Measurements from ENCODE around the gene ARHGEF39. TPM values are rescaled to one million over a fixed set of nuclear protein-coding genes. Genes with fewer than 3 reads are reported as not detected.

Gene ARHGEF39
- polyA plus RNA-seq, 3 donors = 0.13 to 0.53 (median 0.42) TPM

DNA sequence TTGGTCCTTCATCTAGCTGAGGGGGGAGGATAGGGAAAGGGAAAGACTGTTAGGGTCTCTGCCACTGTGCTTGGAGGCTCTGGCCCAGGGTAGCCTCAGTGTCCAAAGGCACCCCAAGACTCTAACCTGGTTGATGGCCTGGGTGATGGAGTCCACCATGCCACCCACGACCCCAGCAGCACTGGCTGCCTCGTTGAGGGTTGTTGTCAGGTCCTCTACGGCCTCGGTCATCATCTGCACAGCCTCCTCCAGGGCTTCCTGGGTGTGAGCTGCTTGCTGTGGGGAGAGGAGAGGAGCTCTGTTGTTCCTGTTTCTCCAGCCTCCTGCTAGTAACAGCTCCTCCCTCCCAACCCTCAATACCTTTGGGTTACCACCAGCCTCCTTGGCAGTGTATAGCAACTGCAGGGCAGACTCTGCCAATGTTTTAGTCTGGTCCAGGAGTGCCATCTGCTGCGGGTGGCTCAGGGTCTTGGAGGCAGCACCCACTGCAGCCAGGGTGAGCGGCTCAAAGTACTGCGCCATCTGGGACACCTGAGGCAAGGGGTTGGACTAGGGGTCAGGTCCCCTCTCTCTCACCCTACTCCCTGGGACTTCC, 40.9 kb upstream of the ARHGEF39 start:
- Mint-ChIP-seq H3K36me3 (peaks cover 0 to 77% of the 10 kb centered on the region in 2 donors), H3K4me1 (no peaks in the 10 kb centered on the region), H3K4me3 (no peak overlapping the region), H3K9me3 (peaks cover 0 to 2% (median 0%) of the 10 kb centered on the region in 7 donors), H3K27me3 (ENCODE audit: low read depth in 3 of 3) (no peaks in the 10 kb centered on the region), H3K27ac (peak overlapping the region in 2 of 7 donors; percentile 14 to 50)
- no peak overlapping the region for H3K9ac ChIP-seq (ENCODE audit: insufficient read depth, low read length, poor library complexity, severe bottlenecking)
- H3K4me3 ChIP-seq (replicated peaks in 1 of 3; ENCODE audit: low read depth in 2 of 3, low read length in 3 of 3) = no peak overlapping the region
- TF ChIP-seq, protein P1, sequence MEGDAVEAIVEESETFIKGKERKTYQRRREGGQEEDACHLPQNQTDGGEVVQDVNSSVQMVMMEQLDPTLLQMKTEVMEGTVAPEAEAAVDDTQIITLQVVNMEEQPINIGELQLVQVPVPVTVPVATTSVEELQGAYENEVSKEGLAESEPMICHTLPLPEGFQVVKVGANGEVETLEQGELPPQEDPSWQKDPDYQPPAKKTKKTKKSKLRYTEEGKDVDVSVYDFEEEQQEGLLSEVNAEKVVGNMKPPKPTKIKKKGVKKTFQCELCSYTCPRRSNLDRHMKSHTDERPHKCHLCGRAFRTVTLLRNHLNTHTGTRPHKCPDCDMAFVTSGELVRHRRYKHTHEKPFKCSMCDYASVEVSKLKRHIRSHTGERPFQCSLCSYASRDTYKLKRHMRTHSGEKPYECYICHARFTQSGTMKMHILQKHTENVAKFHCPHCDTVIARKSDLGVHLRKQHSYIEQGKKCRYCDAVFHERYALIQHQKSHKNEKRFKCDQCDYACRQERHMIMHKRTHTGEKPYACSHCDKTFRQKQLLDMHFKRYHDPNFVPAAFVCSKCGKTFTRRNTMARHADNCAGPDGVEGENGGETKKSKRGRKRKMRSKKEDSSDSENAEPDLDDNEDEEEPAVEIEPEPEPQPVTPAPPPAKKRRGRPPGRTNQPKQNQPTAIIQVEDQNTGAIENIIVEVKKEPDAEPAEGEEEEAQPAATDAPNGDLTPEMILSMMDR (IDR thresholded peaks at IDR 0.05) = no peak
- no peaks in the 10 kb centered on the region for H3K4me1 ChIP-seq (ENCODE audit: control insufficient read depth in 1 of 2, insufficient read depth in 2 of 2, low read length in 2 of 2)
- H3K36me3 ChIP-seq (replicated peaks in 1 of 2; ENCODE audit: control insufficient read depth in 1 of 2, insufficient read depth in 2 of 2, low read length in 2 of 2) = peaks cover 94 to 99% of the 10 kb centered on the region in 2 donors
- peak overlapping the region in 1 of 2 donors; percentile 5 for H3K27ac ChIP-seq (ENCODE audit: low read depth in 1 of 2, low read length in 2 of 2)
- peaks cover 97% of the 10 kb centered on the region for H4K20me1 ChIP-seq (ENCODE audit: insufficient read depth, low read length)
- intact Hi-C loops (cut with micrococcal nuclease) = no loop called here
- no peaks in the 10 kb centered on the region for H3K27me3 ChIP-seq (ENCODE audit: control insufficient read depth in 2 of 2, insufficient read depth in 2 of 2, low read length in 2 of 2)
- no peak overlapping the region for H2AFZ ChIP-seq (ENCODE audit: insufficient read depth, low read depth, low read length, poor library complexity, severe bottlenecking)
- H3K9me3 ChIP-seq (replicated peaks in 1 of 2; ENCODE audit: control insufficient read depth in 1 of 2, insufficient read depth in 1 of 2, low read length in 2 of 2) = no peaks in the 10 kb centered on the region
- WGBS (ENCODE audit: insufficient coverage) = 100% methylated on average over 2 of the region's 7 CpGs
- no peak overlapping the region for H3K4me2 ChIP-seq (replicated peaks; ENCODE audit: extremely low read depth, low read length, poor library complexity, severe bottlenecking)
- H3K79me2 ChIP-seq (ENCODE audit: insufficient read depth, low read length) = no peaks in the 10 kb centered on the region
- no peak for DNase-seq

DNA sequence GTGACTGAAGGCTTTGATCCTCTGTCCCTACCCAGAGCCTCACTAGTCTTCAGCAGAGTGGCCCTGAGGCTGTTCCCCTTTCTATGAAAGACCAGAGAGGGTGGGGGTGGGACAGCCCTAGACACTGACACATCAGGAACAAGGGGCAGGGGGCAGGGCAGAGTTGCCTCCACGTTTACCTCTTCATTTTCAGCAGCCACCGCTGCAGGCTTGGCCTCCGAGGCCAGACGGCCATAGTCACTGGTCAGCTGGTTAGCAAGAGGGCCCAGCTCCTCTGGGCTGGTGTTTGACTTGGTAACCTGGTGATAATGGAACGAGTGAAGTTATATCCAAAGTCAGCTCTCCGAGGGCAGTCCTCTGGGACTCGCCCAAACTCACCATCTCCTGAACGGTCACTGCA, 40.4 kb upstream of the ARHGEF39 start:
- Histone ChIP-seq H2AFZ (ENCODE audit: insufficient read depth, low read depth, low read length, poor library complexity, severe bottlenecking) (no peak overlapping the region), H3K27me3 (ENCODE audit: control insufficient read depth in 2 of 2, insufficient read depth in 2 of 2, low read length in 2 of 2) (no peaks in the 10 kb centered on the region), H3K79me2 (ENCODE audit: insufficient read depth, low read length) (no peaks in the 10 kb centered on the region), H3K27ac (ENCODE audit: low read depth in 1 of 2, low read length in 2 of 2) (peak overlapping the region in 1 of 2 donors; percentile 5), H3K4me3 (replicated peaks in 1 of 3; ENCODE audit: low read depth in 2 of 3, low read length in 3 of 3) (no peak overlapping the region), H3K4me2 (replicated peaks; ENCODE audit: extremely low read depth, low read length, poor library complexity, severe bottlenecking) (no peak overlapping the region), H4K20me1 (ENCODE audit: insufficient read depth, low read length) (peaks cover 97% of the 10 kb centered on the region), H3K36me3 (replicated peaks in 1 of 2; ENCODE audit: control insufficient read depth in 1 of 2, insufficient read depth in 2 of 2, low read length in 2 of 2) (peaks cover 94 to 99% of the 10 kb centered on the region in 2 donors), H3K4me1 (ENCODE audit: control insufficient read depth in 1 of 2, insufficient read depth in 2 of 2, low read length in 2 of 2) (no peaks in the 10 kb centered on the region), H3K9ac (ENCODE audit: insufficient read depth, low read length, poor library complexity, severe bottlenecking) (no peak overlapping the region), H3K9me3 (replicated peaks in 1 of 2; ENCODE audit: control insufficient read depth in 1 of 2, insufficient read depth in 1 of 2, low read length in 2 of 2) (no peaks in the 10 kb centered on the region)
- DNase-seq = no peak
- Mint-ChIP-seq H3K4me1 (no peaks in the 10 kb centered on the region), H3K4me3 (no peak overlapping the region), H3K27me3 (ENCODE audit: low read depth in 3 of 3) (no peaks in the 10 kb centered on the region), H3K9me3 (peaks cover 0 to 2% (median 0%) of the 10 kb centered on the region in 7 donors), H3K36me3 (peaks cover 0 to 71% of the 10 kb centered on the region in 2 donors), H3K27ac (peak overlapping the region in 2 of 7 donors; percentile 14 to 50)
- intact Hi-C loops (cut with micrococcal nuclease) = no loop called here
- TF ChIP-seq, protein P1 (IDR thresholded peaks at IDR 0.05) = no peak
- WGBS (ENCODE audit: insufficient coverage) = 95% methylated on average over 8 of the region's 8 CpGs
